NCI-H510A (cell line): Measurements from ENCODE around the gene ARHGEF11.

Experiments
- DNase-seq: peaks from one replicate; lab custom pipeline; 2025; lab: John Stamatoyannopoulos, UW

Gene ARHGEF11

DNA sequence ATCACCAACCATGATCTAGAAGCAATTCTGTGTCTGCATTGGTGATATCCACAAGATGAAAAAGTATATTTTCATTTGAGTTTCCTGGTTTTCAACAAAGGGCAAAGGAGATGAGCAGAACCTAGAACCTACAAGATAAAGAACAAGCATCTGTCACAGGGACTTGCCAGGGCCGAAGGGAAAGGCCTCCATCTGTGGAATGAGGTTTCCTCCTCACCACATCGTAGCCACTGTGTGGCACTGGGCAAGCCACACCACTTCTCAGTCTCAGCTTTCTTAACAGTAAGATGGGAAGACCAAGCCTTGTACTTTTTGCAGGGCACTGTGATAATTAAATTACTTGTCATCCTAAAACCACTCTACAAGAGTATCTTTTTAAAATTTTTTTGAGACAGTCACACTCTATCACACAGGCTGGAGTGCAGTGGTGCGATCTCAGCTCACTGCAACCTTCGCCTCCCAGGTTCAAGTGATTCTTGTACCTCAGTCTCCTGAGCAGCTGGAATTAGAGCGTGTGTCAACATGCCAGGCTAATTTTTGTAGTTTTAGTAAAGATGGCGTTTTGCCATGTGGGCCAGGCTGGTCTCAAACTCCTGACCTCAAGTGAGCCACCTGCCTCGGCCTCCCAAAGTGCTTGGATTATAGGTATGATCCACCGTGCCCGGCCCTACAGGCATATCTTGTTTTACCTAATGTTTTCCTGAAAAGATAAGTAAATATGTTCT is 45.8 kb downstream of the ARHGEF11 start:
- DNase-seq, result no peak

DNA sequence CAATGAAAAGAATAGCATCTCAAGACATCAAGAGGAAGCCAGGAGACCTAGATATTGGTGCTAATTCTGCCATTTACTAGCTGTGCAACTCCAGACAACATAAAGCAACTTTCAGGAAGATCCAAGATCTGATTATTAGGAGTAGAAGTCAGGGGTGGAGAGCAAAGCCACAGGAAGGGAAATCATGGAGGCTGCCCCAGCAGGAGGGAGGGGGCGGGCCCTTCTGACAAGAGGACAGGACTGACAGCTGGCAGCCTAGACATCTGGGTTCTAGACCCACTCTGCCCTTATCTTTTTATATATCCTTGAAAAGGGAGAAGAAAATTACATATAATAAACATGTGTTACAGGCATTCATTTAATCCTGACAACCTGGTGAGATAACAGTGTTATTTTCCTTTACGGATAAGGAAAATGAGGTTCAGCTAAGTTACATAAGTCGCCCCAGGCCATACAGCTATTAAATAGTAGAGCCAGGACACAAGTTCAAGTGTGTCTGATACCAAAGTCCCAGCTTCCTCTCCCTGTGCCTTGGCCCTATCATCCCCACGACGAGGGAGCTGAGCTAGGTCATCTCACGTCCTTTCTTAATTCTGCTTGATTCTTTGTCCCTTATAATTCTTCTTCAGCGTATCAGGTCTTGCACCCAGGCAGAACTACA is 46.6 kb downstream of the ARHGEF11 start:
- DNase-seq, result no peak

DNA sequence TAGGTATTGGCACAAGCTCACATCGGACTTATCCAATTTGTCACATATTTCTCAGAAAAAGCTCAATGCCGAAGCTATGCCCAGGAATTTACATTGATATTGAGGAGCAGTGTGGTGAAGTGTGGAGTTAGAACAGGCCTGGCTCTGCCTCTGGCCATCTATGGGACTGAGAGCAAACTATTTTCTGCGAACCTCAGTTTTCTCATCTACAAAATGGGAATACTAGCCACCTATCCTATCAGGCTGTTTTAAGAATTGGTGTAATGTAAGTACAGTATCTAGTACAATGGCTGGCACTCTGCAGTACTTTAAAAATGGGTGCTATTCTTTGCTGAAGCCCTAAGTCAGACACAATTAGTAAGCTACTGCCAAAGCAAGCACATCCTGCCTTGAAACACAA is 47.2 kb downstream of the ARHGEF11 start:
- DNase-seq, result no peak

DNA sequence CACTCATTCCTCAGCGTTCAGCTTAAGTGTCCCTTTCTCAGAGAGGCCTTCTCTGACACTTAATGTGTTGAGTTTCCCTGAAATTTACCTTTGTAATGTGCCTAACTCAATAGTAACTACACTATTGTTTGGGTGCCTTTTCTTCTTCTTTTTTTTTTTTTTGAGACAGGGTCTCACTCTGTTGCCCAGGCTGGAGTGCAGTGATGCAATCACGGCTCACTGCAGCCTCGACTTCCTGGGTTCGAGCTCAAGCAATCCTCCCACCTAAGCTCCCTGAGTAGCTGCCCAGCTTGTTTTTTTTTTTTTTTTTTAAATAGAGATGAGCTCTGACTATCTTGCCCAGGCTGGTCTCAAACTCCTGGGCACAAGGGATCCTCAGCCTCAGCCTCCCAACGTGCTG is 50.1 kb downstream of the ARHGEF11 start:
- no peak for DNase-seq

DNA sequence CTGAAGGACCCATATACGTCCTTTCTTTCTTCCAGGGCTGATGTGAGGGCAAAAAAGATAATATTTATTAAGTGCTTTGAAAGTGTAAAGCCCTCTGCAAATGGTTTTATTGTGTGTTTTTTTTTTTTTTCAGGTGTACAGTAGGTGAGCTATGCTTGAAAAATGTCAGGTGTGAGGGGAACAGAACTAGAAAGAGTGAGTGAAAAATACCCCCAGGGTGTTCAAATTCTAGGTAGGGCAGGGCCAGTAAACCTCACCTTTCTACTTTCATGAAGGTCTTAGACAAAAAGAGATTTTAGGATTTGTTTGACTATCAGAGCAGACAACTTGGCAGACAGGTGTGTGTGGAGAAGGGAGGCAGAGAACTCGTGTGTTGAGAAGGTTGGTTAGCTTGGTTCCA is 51.3 kb downstream of the ARHGEF11 start:
- no peak for DNase-seq

DNA sequence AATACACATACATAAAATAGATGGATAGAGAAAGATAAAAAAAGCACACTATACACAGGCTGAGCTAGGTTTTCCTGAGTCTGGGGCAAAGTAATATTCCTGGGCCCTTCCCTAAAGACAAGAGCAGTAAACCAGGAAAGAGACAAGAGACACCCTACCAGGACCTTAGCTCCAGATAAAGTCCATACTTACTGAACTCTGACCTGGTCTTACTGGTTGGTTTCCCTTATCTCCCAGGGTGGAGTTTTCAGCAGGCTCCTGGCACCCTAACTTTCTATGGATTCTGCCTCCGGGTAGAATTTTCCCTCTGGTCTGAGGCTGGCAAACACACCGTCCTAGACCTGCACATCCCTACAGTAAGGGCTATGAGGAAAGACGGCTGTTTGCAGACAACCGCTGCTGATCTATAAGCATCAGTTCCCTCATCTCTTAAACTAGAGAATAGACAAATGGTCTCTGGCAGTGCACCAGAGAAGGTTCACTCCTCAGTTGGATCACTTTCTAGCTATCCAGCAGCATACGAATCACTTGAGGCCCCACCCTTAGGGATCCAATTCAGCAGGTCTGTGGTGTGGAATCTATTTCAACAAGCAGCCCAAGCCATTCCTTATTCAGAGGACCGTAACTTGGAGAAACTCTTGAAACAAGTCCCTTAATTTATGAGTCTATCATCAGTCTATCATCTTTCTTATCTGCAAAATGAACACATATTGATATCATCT is 52.0 kb downstream of the ARHGEF11 start:
- no peak for DNase-seq

DNA sequence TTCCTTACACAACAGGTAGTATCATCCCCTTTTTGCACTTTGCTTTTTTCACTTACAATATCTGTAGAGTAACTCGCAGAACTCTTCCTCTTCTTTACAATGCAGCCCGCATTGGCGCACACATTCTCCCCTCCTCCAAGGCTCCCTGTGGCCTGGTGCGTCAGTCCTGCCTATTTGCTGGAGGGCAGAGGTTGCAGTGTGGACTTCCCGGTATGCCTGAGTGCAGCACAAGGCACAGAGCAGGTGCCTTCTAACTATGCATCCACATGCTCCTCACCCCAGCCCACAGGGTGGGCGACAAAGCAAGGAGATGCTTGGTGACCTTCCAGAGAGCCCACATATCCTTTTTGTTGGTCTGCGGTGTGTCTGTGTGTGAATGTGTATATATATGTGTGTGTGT is 53.3 kb downstream of the ARHGEF11 start:
- DNase-seq, result no peak

DNA sequence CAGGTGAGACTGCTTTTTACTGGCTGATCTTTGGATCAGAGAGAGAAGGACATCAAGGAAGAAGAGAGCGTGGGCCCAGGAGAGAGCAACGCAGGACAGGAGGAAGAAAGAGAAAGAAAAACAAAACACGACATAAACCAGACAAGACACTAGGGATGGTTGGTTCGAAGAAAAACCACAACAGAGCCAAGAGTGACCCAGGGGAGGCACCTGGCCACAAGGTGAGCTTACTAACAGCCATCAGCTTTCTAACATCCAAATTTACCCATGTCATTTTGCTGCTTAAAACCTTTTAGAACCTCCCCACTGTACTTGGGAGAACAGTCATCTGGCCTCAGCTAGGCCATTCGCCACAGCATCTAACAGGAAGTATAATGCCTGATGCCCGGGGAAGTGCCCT is 57.8 kb downstream of the ARHGEF11 start:
- DNase-seq, result no peak

DNA sequence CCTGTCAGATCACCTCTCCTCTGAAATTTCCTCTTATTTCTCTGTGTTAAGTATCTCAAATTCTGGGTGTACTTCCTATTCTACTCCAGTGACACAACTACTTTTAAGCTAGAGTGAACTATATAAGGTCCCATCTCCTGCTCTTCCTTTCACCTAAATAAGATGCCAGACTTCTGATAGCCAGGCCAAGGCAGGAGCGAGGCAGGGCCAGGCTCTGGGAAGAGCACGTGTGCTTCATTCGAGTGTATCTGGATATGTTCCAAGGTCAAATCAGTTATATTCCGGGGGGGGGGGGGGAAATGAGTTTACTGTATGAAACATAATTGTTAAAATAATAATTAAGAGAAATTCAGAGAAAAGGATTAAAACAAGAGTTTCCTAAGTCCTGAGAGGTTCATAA is 65.0 kb downstream of the ARHGEF11 start:
- no peak for DNase-seq

DNA sequence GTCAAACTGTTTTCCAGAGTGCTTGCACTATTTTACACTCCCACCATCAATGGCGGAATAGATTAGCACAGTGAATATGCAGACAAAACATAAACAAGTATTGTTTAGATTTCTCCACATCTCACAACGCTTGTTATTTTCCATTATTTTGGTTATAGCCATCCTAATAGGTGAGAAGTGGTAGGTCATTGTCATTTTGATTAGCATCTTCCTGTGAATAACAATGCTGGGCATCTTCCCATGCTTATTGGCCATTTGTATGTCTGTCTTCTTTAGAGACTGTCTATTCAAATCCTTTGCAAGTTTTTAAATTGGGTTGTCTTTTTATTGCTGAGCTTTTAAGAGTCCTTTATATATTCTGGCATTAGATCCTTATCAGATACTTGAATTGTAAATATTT is 70.5 kb downstream of the ARHGEF11 start:
- no peak for DNase-seq

DNA sequence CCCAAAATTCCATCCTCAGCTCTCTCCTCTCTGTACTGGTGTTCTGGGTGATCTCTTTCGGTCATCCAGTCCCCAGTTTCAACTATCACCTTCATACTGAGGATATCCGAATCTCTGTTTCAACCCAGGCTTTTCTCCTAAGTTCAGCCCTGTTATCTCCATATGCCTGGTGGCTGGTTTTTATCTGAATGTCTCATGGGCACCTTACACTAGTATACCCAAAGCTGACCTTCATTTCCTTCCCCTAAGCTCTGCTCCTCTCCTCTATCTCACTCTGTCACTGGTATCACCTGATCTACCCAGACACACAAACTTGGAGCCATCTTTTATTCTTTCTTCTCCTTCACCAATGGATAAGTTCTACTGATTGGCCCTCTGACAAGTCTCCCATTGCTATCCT is 72.1 kb downstream of the ARHGEF11 start:
- DNase-seq, result no peak

DNA sequence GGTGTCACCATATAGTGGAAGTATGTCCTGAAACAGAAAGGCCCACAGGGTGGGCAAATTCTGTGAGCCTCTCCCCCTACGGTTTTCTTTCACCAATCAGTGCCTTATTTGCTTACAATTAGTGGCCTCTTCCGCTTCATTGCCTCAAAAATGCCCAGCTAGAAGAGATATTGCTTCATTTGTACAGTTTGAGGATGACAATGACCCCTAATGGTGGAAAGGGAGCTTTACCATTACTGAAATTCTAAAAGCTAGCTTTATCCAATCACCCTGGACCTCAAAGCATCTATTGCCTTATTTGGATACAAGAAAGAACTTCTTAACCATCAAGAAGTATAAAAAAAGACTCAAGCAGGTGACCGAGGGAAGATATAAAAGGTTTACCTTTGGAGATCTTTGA is 75.5 kb downstream of the ARHGEF11 start:
- DNase-seq, result no peak

DNA sequence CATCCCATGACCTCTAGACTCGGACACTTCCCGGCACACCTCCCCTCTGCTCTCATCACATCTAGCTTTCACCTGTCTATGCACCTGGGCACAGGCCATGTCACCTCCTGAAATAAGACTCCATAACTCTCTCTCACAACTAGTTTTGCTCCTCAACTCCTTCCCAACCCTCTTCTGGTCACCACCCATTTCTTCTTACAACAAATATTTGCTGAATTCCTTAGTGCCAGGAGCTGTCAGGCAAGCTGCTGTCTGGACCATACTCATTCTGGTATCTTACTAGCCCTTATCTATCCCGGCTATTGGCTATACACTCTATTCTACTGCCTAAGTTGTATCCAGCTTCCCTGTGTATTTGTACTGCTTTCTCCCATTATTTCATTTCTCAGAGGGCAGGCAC is 76.0 kb downstream of the ARHGEF11 start:
- no peak for DNase-seq

DNA sequence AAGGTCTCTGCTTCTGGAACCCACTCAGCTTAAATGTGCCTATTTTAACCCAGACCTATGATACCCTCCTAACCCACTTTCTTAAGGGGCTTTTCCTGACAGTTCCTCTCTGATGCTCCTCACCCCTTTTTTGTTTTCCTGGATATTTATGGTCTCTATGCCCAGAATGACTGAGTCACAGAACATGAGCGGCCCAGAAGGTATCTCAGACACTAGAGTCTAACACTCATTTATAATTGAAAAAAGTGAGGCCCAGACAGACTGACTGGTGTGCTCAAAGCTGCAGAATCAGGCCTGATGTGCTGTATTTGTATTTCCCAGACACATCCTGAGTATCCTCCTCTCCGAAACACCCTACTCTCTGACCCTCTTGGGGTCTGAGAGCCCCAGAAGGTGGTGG is 81.1 kb downstream of the ARHGEF11 start:
- no peak for DNase-seq

DNA sequence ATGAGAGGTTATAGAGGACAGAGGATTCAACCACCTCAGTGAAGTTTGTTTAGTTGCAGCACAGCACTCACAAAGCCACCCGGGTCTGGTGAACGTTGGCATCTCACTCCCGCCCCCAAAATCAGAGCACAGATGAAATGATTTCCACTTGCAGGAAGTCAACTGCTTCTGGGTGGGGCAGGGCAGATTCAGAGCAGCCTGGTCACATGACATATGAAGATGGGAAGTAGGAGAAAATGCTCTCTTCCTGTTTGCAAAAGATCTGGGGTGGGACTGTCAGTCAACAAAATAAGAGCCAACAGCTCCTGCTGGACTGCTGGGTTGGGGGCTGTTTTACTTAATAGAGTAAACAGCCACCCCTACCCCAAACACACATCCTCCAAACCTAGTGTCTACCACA is 81.9 kb downstream of the ARHGEF11 start:
- no peak for DNase-seq

DNA sequence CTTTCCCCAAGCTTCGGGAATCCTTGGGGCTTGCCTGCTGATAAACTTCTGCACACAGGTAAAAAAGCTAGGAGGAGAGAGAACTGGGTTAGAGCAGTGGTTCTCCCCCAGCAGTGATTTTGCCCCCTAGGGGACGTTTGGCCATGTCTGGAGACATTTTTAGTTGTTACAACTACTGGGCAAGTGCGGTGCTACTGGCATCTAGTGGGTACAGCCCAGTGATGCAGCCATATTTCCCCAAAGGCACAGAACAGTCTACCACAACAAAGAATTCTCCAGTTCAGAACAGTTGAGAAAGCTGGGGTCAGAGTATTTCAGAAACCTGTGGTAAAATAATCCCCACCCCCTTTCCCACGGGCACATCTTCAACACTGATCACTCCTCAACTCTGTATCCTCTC is 83.8 kb downstream of the ARHGEF11 start:
- no peak for DNase-seq

DNA sequence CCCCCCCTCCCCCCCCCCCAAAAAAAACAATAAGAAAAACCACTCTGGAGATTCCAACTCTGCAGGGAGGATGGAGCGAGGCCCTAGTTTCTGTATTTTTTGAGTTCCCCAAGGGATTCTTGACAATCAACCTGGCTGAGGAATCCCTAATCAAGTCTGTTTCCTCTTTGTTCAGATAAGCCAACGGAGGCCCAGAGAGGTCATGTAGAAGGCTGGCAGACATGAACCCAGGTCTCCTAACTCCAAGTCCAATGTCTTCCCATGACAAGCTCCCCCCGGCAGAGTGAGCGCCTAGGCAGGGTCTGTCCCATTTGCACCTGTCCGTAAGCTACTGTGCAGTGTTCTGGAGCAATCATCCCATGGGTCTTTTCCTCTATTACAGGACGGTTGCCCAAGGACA is 85.6 kb downstream of the ARHGEF11 start:
- DNase-seq, result no peak

DNA sequence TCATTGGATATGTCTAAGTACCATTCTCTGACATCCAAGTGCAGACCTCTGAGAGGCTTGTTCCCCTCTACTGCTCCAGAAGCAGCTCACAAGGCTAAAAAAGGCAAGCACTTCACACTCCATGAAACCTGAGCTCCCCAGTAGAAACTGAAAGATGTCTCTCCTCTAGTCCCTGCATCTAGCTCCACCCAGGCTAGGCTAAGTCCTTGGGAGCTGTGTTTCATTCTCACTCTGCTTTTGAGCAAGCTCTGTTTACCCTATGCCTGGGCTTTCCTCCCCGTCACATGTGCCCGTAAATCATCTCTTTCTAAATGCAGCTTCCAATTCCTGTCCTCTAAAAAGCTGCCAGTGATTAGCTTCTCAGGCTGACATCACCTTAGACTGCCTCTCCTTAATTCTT is 86.1 kb downstream of the ARHGEF11 start:
- DNase-seq, result peak; percentile 80

DNA sequence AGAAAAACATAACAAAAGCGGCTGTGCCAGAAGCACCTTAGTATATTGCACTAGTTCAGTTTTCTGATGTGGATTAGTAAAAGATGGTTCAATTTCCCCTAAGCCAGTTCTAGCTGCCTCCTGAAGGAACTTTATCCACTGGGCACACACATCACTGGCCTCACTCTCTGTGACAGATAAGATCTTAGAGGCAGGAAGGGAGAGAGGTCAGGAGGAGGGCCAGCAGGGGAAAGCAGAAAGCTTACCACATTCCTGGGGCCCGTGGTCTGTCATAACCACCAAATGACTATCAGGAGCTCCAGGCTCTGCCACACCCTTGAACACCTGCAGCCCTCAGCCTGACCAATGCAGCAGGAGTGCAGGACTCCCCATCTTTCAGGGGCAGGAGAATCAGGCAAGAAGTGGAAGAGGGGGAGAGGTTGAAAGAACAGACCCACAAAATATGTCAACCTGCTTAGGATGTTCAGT is 87.3 kb downstream of the ARHGEF11 start:
- DNase-seq, result no peak

DNA sequence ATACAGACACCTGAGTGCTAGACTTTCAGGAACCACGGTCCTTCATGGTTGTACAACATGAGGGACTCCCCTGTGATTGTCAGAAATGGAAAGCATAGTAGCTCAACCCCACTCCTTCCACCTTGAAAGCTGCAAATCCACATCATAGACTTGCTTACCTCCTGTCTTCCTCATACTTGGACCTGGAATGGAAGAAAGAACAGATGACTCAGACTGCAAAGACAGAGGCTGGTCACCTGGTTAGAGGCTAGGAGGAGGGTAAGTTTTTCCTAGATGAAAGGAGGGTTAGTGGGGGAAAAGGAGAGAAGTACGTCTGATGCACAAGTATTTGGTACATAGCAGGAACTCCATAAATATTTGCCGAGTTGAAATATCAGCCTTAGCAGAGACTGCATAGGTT is 87.9 kb downstream of the ARHGEF11 start:
- no peak for DNase-seq

DNA sequence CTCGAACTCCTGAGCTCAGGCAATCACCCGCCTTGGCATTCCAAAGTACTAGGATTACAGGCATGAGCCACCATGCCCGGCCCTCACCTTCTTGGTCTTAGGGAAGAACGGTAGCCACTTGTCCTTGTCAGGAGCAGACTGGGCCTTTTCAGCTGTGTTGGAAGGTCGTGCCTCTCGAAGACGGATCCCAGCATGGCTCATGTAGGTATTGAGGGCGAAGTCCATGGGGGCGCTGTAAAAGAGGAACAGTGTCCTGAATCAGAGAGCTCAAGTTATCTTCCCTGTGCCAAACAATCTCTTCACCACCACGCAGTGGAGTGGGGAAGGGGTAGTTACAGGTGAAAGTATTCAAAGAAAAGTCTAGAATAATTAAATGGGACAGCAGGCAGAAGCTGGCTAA is 89.2 kb downstream of the ARHGEF11 start:
- no peak for DNase-seq

DNA sequence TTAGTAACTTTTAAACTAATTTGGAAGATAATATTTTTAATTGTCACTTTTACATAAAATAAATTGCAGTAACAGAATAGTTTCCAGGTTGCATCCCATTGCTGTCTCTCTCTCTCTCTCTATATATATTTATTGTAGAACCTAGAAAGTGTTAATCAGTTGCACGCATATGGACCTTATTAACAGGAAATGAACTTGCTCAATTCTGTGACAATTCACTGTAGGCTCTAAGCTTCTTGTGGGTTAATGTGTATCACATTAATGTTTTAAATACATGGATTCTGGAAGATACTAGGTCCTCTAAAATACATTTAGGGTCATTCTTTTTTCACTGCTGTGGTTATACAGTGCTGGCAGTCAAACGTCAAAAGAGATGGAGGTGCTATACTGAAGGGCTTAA is 92.0 kb downstream of the ARHGEF11 start:
- no peak for DNase-seq

DNA sequence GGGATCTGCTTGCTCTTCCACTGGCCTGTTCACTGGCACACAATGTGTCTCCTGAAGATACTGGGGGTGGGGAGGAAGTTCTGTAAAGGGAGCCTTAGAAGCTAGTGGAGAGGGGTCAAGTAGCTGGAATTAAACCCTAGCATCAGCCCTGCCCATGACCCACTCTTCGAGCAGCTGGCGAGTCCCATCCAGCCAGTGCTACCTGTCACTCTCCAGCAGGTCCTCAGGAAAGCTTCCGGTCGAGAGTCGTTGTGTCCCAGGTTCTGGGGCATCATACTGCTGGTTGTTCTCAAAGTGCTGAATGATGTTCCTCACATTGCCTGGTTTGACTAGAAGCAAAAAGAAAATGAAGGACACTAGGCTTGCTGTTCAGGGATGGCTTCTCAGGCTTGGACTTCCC is 94.2 kb downstream of the ARHGEF11 start:
- DNase-seq, result no peak
